MM.1S (cell line): ENCODE data around the gene KLHL3.

Experiments used
- CTCF ChIP-seq: fragments of 300-600 bp; sonication (generic); IDR thresholded peaks from 2 replicates; pipeline ENCODE4 v1.5.1; 2016; ENCODE audit warnings: antibody characterized with exemption, low read length, mixed read lengths
- EZH2 ChIP-seq: fragments of 300-600 bp; sonication (generic); optimal IDR thresholded peaks from 2 replicates; pipeline ENCODE3; 2017; ENCODE audit warnings: low read depth, mild to moderate bottlenecking, antibody characterized with exemption, low read length, mixed read lengths

- TF ChIP-seq CTCF = no peak
- no peak for TF ChIP-seq EZH2
Observed at GRCh38 chr5:137582218-137582617, 153.7 kb downstream of the KLHL3 start.
